Endometrium (tissue), 2 donors: ENCODE measurements around the gene IYD.
A peak's percentile ranks its signal among the peaks of the same experiment; 100 is the strongest.

Experiments
- FAIRE-seq: peaks from 2 replicates; lab custom pipeline; 2012; peaks lifted over from hg19 to GRCh38; lab: Jason Lieb, UNC
- donor health status: control.
- donor health status: control.

IYD gene, protein sequence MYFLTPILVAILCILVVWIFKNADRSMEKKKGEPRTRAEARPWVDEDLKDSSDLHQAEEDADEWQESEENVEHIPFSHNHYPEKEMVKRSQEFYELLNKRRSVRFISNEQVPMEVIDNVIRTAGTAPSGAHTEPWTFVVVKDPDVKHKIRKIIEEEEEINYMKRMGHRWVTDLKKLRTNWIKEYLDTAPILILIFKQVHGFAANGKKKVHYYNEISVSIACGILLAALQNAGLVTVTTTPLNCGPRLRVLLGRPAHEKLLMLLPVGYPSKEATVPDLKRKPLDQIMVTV

DNA sequence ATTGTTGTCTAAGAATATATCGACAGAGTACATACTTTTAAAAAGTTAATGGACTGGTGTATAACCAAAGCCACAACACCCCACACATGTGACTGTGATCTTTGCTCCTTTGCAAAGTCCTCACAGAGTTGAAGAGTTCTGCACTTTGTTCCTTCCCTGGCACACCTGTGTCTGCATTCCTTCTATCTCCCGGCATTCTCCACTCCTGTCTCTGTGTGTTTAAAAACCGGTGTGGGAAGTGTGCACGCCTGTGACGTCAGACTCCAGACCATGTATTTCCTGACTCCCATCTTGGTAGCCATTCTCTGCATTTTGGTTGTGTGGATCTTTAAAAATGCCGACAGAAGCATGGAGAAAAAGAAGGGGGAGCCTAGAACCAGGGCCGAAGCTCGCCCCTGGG lies at the start of gene IYD:
IYD (plus strand) TSS at position 251 of the 400 bp plus-strand sequence; CDS start at position 271, 20 bp downstream.
- no peak for FAIRE-seq

DNA sequence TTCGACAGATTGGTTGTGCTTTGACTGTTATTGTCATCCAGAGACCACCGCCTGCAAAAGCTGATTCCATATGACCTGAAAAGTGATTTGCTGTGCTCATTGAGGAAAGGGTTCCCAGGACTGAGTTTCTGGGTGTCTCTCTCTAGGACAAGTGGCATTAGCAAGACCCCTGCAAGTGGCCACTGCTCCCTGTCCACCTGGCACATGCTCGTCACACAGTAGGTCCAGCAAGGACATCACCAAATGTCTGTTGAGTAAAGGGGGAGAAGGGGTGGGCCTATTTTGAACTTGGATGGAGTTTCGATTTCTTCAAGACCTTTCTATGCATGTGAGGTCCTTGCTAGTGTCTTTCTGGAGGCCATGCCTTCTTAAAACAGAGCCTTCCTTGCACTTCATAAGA lies 48.9 kb upstream of the IYD start:
- no peak for FAIRE-seq

DNA sequence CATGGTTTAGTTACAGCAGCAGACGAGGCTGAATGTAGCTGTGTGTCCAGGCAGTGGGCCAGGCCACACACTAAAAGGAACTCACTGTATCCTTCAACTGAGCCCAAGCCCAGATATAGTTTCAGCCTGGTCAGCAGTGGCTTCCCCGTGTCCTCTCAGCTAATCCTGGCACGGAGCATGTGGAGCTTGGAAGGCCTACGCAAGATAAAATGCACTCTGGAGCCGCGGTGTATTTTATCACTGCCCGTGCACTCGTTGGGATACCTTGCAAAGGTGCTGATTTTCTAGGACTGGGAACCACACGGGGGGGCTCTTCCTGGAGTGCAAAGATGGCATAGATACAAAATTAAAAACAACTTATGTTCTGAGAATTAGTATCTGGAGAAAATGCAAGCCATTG lies 48.4 kb upstream of the IYD start:
- no peak for FAIRE-seq

DNA sequence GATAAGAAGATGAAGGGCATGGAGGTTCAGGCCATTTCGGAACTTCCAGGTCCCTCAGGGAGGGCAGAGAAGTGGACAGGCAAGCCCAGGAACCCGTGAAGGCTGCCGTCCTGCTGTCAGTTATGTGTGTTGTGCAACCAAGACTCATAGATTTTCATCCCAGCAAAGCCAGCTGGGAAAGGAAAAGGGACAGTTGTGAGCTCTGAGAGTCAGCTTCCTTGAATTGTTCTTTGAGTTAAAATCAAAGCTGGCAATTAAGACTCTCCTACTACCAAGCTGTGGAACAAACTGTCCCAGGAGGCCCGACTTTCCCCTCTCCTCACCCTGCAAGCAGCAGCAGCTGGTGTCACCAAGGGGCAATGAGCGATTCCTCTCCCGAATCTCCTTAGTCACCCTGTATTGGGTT lies 46.3 kb upstream of the IYD start:
- FAIRE-seq, result no peak

DNA sequence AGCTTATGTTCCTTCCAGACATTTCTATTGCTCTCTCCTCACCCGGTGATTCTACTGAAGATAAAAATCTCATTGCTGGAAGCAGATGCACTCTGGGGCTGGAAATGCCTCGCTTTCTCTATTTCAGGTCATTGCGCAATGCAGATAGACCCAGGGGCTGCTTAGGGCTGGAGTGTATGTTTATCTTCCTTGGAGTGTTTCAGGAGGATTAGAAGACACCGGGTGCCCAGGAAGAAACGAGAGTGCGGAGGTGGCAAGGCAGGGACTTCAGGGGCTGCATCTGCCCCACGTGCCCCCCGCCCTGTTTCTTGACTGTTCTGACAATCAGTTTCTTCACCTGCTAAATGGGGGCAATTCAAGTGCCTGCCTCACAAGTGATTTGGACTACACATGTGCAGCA lies 45.6 kb upstream of the IYD start:
- no peak for FAIRE-seq

DNA sequence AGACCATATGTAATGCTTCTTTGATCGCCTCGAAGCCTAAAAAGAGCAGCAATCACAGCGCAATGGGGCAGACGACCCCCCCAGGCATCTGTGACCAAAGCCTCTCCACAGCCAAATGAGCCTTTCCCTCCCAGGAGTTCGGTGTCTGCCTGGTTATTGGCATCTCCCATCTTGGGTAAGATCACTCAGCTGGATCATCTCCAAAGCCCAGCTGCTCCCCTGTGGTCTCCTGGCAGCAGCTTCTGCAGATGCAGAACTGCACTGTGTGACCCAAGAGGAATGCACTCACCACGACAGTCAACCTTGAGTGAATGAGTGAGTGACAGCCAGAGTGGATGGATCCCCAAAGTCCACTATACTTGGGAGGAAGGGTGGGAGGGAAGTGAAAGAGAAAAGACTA lies 44.8 kb upstream of the IYD start:
- no peak for FAIRE-seq

DNA sequence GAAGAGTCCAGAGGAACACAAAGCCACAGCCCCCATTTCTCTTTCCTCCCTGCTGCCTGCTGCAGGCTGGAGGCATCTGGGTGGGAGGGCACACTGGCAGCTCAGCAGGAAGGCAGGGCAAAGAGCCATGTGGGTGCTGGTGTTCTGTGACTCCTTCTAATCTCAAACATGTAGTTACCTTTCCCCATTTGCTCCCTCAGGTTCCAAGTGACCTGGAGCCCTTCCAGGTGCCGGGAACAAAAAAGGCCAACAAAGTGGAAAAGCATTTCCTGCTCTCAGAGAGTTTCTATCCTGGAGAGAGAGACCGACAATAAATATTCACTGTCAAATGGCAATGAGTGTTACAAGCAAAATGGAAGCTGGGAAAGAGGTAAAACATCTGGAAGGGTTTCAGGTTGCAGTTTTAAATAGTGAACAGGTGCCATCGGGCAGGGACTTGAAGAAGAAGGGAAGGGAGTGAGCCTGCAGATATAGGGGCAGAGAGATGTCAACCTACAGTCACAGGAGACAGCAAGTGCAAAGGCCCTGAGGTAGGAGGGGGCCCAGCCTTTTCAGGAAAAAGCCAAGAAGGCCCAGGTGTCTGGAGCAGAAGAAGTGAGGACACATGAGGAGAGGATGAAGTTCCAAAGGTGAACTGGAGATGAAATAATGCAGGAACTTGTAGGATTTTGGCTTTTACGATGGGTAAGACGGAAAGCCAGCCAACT lies 43.6 kb upstream of the IYD start:
- FAIRE-seq, result no peak

DNA sequence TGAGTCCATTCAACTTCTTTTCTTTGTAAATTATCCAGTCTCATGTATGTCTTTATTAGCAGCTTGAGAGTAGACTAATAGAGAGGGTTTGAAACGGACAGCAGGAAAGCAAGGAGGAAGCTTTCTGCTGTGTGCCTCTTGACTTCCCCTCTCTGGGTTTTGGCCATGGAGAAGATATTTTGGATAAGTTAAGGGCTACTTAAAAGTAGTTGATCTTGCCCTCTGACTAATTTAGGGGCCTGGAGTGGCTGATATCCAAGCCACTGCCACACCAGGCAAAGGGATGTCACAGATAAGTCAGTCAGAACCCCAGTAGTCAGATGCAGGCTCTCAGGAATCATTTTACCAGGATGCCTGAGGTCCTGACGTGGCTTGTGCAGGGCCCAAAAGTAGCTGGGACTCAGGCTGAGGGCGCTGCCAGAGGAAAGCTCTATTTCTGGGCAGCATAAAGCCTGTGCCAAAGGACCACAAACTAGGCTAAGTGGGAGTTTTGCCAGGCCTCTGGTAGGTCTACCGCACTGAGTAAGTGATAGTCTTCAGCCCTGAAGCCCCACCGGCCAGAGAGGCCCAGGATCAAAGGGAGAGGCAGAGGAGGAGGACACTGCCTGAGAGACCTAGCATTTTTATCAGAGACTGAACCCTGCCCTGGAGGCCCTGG lies 41.6 kb upstream of the IYD start:
- FAIRE-seq, result no peak

DNA sequence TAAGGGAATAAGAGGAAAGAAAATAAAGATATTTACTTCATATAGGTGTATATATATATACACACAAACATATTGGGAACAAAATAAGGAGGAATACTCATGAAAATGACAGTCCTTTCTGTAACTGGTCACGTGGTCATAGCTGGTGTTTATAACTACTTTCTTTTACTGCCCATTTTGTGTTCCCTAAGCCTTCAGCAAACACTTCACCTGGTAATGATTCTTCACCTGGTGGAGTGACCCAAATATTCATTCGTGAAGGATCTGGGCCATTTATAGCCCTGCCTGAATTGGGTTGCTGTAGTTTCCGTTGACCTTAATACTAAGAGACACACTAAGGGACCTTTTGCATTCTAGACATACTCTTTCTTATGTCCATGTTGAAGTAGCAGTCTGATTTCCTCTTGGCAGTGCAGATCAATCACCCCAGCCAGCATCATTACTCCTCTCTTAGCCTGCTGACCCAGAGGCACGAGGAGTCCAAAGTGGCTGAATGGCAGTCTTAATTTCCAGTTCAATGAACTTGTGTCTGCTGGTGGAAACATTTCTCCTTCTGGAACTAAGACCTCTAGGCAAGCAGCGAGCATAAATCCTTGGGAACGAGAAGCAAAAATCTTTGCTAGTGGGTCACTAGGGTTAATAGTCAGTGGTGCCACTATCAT lies 39.9 kb upstream of the IYD start:
- no peak for FAIRE-seq

DNA sequence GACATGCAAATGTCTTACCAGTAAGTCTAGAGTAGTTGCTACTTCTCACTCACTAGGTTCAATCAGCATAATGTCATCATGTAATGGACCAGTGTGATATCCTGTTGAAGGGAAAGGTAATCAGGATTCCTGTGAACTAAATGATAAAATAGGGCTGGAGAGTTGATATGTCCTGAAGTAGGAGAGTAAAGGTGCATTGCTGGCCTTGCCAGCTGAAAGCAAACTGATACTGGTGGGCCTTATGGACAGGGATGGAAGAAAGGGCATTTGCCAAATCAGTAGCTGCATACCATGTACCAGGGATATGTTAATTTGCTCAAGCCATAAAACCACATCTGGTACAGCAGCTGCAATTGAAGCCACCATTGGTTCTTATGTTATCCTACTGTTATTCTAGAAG lies 37.5 kb upstream of the IYD start:
- FAIRE-seq, result no peak

DNA sequence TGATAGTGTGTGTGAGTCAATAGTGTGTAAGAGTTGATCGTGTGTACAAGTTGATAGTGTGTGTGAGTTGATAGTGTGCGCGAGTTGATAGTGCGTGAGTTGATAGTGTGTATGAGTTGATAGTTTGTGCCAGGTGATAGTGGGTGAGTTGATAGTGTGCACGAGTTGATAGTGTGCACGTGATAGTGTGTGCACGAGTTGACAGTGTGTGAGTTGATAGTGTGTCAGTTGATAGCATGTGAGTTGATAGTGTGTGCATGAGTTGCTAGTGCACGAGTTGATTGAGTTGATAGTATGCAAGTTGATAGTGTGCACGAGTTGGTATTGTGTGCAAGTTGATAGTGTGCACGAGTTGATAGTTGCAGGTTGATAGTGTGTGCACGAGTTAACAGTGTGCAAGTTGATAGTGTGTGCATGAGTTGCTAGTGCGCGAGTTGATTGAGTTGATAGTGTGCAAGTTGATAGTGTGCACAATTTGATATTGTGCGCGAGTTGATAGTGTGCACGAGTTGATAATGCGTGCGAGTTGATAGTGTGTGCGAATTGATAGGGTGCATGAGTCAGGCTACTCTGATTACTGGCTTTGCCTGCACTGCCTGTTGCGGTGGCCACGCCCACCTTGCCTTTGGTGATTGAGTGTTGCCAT lies 35.8 kb upstream of the IYD start:
- FAIRE-seq, result no peak

DNA sequence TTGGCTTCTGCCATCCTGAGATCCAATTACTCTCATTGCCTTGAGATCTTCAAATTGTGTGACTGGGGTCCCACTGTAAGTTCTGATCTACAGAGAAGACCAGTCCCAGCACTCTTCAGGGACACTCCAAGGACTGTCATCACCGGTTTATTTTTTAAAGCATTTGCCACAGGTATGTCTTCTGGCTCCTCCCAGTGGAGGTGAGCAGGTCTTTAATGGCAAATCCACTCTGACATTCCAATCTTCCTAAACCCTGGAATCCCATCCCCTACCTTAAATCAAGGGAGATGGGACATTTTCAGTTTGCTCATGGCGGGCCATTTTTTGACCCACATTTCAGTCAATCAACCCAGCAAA lies 35.2 kb upstream of the IYD start:
- no peak for FAIRE-seq

DNA sequence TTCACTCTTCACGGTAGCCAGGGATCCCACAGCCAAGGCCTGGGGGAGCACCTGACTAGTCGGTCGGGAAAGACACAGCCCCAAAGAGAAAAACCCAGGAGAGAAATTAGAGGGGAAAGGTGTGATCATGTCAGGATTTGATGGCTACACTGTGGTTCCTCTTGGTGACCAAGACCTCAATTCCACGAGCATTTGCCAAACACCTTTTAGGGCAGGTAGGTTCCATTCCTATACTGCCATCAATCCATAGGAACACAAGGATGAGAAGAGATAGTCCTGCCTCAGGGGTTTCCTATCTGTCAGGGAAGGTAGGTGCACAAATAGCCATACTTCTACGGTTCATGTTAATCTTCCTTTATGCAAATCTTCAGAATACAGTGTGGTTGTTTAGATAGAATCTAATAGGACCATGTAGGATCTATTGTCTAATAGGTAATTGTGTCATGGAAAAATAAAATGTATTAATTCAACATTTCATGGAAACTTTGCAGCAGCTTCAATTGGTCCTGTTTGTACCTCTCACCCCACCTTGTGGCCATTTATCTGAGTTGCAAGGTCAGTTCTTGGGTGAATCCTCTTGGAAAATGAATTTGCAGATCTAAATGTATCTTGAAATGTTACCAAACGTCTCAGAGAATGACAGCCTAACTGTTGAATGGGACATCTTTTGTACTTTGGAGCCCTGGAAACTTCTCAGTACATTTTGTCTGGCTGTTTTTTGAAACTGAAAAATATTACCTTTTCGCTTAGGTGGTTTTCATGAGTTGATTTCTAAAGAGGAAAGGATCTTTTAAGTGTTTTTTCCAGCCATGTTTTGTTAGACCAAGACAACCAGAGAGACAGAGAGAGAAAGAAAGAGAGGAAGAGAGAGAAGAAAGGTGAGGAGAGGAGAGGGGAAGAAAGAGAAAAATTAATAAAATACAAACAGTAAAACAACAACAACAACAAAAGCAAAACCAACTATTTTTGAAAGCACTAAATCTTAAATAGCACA lies 33.7 kb upstream of the IYD start:
- no peak for FAIRE-seq

DNA sequence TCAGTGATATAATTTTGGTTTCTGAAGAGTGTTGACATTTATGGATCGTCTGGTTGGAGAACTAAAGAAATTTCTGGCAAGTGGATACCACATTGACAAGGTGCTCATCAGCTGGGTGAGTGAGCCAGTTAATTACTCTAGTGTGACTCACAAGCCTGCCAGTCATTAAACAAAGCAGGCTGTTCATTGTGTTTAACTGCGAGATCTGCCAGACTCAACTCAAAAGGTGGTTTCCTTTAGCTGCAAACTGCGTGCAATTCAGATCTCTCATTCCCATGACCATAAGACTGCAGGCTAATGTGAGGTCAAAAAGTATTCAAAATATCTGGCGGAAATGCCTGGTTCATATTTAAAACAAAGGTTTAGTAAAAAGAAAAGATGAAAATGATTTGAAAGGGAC lies 32.5 kb upstream of the IYD start:
- FAIRE-seq, result no peak

DNA sequence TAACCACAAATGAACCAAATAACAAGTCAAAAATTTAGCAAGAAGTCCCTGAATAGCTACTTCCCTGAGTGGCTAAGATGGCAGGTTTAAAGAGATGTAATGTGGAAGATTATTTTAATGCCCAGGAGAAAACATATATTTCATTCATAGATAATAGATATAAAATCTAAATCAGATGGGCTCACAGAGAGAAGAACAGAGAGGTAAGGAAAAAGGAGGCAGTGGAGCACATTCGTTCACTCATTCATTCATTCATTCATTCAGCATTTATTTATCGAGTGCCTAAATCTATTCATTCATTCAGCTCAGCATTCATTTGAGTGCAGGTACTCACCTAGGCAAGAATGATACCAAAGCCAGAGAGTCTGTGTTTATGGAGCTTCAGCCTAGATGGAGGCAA lies 32.1 kb upstream of the IYD start:
- FAIRE-seq, result no peak

DNA sequence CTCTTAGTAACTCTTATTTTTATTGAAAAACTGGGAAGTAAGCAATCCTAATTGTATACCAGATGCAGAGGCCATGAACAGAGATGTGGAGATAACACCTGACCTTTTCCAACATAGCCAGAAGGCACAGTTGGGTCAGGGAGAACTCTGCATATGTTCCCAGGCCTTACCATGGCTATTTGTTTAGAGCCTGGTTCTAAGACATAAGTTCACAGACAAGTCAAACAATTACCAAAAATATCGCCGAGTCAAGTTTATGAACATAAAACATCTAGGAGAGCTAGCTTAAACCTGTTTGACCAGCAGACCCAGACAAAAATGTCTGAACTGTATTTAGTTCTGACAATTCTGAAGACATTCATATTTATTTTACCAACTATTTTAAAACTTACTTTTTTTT lies 26.7 kb upstream of the IYD start:
- FAIRE-seq, result peak; percentile 78

DNA sequence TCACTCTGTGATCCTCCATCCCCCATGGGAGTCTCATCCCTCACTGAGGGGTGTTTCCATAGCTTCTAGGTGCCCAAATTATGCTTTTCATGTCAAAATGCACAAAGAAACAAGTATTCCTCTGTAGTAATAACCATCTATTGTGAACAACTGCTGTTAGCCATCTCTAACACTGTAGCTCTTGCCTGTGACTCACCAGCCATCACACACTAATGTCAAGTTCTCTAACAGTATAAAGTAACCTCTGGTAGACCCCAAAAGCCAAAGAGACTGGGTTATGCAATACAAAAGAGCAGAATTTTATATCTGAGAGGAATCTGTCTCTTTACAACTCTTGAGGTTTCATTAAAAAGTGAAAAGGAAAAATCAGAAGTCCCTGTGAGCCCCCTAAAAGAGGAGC lies 25.4 kb upstream of the IYD start:
- no peak for FAIRE-seq

DNA sequence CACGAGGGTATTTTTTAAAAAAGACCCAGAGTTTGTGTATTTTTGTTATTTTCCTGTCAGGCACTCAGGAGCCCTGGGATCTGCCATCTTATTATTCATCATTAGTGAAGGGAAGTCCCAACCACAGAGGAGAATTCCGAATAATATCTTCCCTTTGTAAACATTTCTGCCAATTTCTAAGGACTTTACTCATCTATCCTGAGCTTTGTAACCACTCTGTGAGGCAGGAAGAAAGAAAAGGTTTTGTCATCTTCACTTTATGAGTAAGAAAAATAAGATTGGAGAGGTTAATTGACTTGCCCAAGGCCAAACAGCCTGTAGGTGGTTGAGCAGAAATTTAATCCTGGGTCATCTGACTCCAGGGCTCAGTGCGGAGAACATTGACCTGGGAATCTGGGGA lies 23.0 kb upstream of the IYD start:
- FAIRE-seq, result no peak

DNA sequence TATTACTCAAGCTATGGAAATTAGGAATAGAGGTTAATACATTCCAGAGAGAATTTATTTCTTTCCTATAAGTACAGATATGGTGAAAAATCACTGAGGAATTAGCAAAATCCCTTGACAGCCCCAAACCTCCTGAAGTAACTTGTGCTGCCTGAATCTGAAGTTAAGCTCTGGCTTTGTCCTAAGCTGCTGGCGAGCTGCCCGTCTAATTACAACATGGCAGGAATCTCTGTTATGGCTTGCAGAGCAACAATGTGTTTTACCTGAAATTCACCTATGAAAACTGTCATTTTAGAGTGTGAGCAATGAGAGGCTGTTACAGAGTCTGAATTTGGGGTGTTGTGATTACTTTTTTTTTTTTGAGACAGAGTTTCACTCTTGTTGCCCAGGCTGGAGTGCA lies 22.5 kb upstream of the IYD start:
- no peak for FAIRE-seq

DNA sequence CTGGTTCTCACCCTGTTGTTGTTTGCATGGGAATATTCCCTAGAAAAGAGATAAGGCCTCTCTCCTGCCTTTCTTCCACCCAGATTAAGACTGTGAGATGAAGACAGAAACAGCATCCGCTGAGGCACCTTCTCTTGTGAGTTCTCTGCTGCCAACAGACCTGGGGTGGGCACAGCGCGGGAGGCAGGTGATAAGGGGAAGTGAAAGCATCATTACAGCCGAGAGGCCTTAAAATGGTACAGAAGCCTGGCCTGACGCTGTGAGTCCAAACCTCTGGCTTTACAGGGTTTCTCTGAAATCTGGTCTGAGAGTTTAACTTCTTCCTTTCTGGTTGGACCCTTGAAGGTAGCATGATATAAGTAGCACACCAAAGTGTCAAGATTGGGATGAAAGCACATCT lies 21.0 kb upstream of the IYD start:
- no peak for FAIRE-seq

DNA sequence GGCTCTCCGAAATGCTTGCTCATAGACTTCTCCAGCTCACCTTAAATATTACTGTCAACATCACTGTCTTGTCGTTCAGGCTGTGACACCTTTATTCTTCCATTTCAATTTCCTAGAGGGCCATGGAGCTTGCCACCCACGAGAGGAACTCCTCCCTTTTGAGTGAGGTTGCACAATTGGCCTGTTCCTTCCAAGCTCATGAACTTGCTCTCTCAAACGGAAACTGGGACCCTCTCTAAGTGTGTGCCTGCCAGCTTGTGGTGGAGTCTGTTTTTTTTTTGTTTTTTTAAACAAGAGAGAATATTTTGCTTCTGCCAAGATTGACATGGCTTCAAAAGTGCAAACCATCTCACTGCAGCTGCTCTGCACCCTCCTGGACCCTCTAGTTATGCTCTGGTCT lies 19.3 kb upstream of the IYD start:
- FAIRE-seq, result no peak
